GM18507 (cell line): ENCODE results near the gene APPL2.

Experiments
- DNase-seq: peaks from one replicate; pipeline ENCODE4 v3.0.0; 2011; ENCODE audit warnings: low read depth; ENCODE audit not compliant: insufficient read length; ENCODE audit errors: extremely low spot score
- FAIRE-seq: peaks from 2 replicates; lab custom pipeline; 2011; peaks lifted over from hg19 to GRCh38; lab: Jason Lieb, UNC

The APPL2 gene

GRCh38 chr12:105225505-105226015, 10.4 kb downstream of the APPL2 start:
- no peak for DNase-seq
- FAIRE-seq: no peak

GRCh38 chr12:105224399-105224798, 11.6 kb downstream of the APPL2 start:
- FAIRE-seq (no peak), DNase-seq (no peak)

- DNase-seq (no peak), FAIRE-seq (no peak)
Observed at GRCh38 chr12:105223884-105224283, 12.1 kb downstream of the APPL2 start.

- FAIRE-seq: no peak
- DNase-seq: no peak
Observed at GRCh38 chr12:105223352-105223845, 12.6 kb downstream of the APPL2 start.

GRCh38 chr12:105222726-105223351, 13.1 kb downstream of the APPL2 start:
- no peak for FAIRE-seq
- DNase-seq: no peak

DNA sequence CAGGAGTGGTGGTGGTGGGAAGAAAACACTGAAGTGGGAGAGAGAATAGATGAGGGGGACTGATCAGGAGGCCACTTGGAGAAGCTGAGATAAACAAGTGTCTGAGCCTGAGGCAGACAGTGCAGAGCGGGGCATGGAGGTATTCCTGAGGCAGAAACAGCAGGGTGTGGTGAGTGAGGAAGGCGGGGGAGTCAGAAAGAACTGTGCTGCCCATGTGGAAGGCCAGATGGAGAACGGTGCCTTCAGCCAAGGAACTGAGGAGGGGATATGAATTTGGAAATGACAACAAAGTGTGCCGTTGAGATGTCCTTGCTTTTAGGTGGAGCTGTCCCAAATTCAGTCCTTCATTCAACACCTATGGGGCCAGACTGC, 13.7 kb downstream of the APPL2 start:
- FAIRE-seq (no peak), DNase-seq (no peak)

DNA sequence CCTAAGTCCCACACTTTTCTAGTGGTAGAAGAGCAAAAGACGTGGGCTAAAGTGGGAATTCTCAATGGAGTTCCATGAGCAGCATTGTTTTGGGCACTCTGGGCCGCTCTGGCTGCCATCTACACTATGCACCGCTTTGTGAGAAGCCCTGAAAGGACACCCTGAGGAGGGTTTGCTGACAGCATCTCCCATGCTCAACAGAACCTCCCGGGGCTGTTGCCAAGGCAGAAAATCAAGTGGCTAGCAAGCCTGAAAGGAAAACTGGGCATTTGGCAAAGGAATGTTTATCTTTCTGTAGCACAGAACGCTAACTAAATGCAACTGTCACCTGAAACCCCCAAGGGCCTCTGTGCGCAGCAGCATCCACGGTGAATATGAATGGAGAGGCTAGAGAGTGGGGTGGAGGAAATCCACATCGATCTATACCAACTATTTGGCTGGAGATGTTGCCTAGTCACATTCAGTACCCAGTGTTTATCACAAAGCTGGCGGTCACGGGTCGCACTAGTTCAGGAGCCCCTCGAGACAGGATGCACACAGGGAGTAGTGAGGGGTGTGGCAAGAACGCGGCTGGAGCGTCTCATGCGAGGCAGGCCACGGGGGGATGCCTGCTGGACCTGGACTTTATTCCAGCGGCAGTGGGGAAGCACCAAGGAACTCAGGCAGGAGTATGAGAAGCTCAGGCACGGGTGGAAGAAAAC, 14.2 kb downstream of the APPL2 start:
- DNase-seq (no peak), FAIRE-seq (no peak)

DNA sequence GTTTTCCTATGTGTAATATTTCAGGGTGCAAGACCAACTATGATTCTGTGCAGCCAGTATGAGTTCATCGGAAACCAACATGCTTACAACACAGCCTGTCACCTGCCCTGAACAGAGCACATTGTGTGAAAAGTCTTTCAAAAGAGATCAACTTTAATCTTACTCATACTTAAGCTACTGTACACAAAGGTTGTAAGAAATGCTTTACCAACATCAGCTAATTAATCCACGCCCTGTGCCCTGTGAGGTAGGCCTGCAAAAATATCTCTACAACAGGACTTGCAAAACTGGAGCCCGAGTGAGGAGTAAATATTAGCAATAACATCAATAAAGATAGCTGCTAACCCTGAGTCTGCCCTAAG, 15.1 kb downstream of the APPL2 start:
- DNase-seq (no peak), FAIRE-seq (no peak)

DNA sequence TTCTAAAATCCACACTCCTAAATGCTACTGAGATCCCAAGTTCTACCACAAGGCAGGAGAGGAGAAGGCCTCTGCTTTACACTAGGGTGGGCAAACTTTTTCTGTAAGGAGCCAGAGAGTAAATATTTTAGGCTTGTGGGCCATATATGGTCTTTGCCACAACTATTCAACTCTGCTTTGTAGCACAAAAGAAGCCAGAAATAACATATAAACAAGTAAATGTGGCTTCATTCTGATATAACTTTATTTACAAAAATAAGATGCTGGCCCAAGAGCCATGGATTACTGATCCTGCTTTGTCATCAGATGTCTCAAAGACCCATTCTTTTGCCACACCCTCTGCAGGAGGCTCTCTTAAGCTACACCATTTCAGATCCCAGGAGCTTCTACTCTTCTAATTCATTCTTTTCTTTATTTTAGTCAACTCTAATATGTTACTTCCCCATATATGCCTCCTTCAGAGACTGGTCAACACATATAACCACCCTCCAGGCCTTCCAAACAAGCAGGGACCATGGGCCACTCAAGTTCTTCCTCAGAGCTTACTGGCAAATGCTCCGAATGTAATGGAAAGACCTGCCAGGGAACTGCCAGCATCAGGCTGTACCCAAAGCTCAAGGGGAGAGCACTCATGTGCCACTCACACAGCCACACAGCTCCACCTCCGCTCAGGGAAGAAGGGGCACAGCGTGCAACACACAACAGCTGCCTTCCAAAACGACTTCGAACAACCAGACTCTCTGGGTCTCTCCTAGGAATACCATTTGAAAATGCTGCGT, 15.6 kb downstream of the APPL2 start:
- no peak for DNase-seq
- no peak for FAIRE-seq

DNA sequence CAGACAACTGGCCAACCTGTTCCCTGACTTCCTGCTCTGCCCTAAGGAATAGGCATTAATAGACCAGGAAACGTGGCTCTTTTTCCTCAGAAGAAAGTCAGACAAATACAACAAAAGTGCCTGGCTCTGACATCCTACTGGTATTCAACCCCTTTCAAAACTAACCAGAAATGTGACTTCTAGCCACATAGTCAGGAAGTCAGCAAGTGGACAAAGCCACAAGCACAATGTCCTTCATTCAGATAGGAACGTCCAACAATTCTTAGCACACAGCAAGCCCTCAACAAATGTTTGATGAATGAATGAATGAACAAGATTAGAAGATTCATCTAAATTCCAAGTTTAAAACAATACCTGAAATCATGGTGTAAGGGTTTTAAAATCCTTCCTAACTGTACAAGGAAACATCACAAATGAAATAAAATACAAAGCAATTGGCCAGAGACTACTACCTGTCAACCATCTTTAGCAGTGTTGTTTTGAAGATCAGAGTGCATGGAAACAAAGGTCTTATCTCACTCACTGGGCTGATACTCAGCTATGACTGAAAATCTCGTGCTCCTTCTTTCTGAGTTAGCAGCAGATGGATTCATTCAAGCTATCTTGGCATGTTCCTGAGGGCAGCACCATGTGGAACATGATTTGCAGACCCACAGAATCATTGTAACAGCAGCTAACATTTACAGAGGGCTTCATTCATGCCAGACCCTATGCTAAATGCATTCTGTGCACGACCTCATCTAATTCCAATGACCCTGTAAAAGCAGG, 16.5 kb downstream of the APPL2 start:
- DNase-seq (no peak), FAIRE-seq (no peak)

DNA sequence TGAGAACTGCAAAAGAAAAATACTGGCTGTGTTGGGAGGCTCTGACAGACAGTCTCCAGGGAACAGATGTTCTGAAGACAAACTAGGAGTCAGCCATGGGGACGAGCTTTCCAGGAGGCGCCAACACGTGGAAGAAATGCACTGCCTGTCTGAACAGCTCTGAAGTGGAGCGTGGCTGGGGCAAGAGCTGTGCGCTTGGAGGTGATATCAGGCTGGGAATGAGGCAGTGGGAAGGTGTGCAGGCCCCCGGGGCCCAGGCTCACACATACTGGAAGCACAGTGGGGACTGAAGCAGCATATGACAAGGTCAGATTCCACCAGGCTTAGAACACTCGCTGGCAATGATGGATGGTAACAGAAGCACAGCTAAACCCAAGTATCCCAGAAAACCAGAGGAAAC, 17.5 kb downstream of the APPL2 start:
- DNase-seq (no peak), FAIRE-seq (no peak)

GRCh38 chr12:105214670-105215375, 21.2 kb downstream of the APPL2 start:
- DNase-seq (no peak), FAIRE-seq (no peak)

- DNase-seq (no peak), FAIRE-seq (no peak)
Observed at GRCh38 chr12:105214148-105214547, 21.8 kb downstream of the APPL2 start.

GRCh38 chr12:105212438-105212837, 23.5 kb downstream of the APPL2 start:
- FAIRE-seq (no peak), DNase-seq (no peak)

DNA sequence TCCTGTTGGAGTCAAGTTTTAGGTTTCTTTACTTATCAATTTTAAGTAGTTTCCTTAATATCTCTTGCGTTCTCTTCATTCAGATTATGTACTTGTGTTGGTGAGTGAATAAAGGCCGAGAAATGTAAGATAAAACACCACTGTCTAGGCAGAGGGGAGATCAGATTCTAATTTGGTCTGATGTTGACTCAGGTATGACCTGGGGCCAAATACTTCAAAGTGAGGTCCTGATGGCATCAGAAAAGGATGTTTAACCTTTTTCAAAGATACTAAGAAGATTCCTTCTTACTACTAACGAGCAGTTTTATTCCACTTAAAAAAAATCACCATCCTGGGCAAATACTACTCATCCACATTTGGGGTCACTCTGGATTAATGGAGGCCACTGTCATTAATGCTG, 26.9 kb downstream of the APPL2 start:
- no peak for FAIRE-seq
- no peak for DNase-seq

- no peak for DNase-seq
- no peak for FAIRE-seq
Observed at GRCh38 chr12:105206686-105207374, 29.1 kb downstream of the APPL2 start.

DNA sequence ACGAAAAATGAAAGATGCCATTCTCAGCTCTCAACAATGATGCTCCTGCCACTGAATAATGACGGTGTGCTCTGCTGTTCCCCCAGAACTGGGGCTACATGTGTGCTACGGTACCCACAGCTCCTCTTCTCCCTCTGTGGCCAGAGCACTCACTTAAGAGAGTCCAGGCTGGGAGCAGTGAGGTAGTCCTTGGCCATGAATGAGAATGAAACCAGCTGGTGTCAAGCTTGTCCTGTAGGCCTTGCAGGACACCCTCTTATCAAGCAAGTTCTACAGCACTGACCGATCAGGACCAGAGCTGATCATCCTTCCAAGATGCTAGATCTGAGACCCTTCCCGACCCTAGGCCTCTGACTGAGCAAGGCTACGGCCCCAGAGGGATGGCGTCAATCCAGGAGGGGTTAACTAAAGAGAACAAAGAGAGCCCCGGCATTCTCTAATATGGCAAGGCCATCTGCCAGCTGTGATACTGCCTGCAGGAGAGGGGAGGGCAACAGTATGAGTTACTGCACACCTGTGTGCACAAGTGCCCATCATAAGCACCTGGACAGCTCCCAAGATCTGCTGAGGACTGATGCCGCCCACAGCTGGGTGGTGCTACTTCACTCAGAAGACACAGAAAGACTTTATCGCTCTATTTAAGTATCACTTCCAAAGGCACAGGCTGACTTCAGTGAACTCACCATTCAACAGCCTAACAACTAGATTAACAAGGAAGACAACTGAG, 30.5 kb downstream of the APPL2 start:
- no peak for DNase-seq
- no peak for FAIRE-seq

GRCh38 chr12:105204916-105205315, 31.1 kb downstream of the APPL2 start:
- no peak for FAIRE-seq
- no peak for DNase-seq
